VCaP (cell line): ENCODE measurements around the gene ZNF264.
"Not testable (repeated sequence)": the region's sequence is repeated elsewhere in the genome, so short reads cannot be mapped to it uniquely, and the experiment has no call there.

Experiments used
- H3K27ac ChIP-seq: fragments of 450-650 bp; 2 replicates; pipeline ENCODE4 v1.5.1; 2017
- TF ChIP-seq, protein P1 (sequence below): fragments of 450-650 bp; conservative IDR thresholded peaks from 2 replicates; pipeline ENCODE4 v1.5.1; 2017; ENCODE audit warnings: mild to moderate bottlenecking, moderate library complexity

The ZNF264 gene

DNA sequence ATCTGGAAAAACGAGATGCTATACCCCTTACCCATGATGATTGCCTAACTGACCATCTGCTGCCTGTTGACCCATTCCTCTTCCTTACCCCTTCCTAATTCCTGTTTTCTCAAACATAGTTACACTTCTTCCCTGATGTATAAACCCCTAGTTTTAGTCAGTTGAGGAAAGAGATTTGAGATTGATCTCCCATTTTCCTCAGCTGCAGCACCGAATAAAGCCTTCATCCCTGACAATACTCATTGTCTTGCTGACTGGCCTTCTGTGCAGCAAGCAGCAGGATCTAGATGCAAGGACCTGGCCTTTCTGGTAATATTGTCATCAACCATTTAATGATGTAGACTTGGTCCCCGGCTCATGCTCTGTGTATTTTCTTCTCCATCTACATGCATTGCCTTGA, 999 bp upstream of the ZNF264 start:
- H3K27ac ChIP-seq = peak overlapping the region; percentile 94
- TF ChIP-seq, protein P1, sequence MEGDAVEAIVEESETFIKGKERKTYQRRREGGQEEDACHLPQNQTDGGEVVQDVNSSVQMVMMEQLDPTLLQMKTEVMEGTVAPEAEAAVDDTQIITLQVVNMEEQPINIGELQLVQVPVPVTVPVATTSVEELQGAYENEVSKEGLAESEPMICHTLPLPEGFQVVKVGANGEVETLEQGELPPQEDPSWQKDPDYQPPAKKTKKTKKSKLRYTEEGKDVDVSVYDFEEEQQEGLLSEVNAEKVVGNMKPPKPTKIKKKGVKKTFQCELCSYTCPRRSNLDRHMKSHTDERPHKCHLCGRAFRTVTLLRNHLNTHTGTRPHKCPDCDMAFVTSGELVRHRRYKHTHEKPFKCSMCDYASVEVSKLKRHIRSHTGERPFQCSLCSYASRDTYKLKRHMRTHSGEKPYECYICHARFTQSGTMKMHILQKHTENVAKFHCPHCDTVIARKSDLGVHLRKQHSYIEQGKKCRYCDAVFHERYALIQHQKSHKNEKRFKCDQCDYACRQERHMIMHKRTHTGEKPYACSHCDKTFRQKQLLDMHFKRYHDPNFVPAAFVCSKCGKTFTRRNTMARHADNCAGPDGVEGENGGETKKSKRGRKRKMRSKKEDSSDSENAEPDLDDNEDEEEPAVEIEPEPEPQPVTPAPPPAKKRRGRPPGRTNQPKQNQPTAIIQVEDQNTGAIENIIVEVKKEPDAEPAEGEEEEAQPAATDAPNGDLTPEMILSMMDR = no peak

DNA sequence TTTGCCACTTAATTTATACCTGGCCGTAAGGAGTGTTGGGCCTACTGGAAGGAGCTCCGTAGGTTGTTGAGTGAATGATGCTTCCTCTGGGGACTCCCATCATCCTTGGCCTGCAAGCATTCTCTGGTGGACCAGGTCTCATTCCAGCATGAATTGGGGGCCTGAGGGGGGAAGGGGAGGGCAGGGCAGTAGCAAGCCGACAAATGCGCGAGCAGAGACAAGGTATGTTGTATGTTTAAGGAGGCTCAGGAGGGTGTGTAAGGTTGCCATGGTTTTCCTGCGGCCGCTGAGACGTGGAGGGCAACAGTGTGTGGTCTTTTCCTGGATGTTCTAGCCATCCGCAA, 749 bp downstream of the ZNF264 start:
- peak overlapping the region; percentile 94 for H3K27ac ChIP-seq
- TF ChIP-seq, protein P1 = no peak

GRCh38 chr19:57192993-57193392, 1.7 kb downstream of the ZNF264 start:
- TF ChIP-seq, protein P1 = no peak
- peak overlapping the region; percentile 94; the same call in 1 of the 2 replicates for H3K27ac ChIP-seq

- H3K27ac ChIP-seq = not testable (repeated sequence)
Measured at GRCh38 chr19:57197874-57198273, 6.6 kb downstream of the ZNF264 start.

- TF ChIP-seq, protein P1 = no peak
Measured at GRCh38 chr19:57202160-57202559, 10.9 kb downstream of the ZNF264 start.

GRCh38 chr19:57210381-57210780, 19.1 kb downstream of the ZNF264 start:
- TF ChIP-seq, protein P1 = no peak
- no peak overlapping the region for H3K27ac ChIP-seq

More at GRCh38 chr19:57202160-57202559, 10.9 kb downstream of the ZNF264 start:
- H3K27ac ChIP-seq = no peak overlapping the region

GRCh38 chr19:57212109-57212508, 20.8 kb downstream of the ZNF264 start:
- H3K27ac ChIP-seq = no peak overlapping the region
- TF ChIP-seq, protein P1 = no peak

DNA sequence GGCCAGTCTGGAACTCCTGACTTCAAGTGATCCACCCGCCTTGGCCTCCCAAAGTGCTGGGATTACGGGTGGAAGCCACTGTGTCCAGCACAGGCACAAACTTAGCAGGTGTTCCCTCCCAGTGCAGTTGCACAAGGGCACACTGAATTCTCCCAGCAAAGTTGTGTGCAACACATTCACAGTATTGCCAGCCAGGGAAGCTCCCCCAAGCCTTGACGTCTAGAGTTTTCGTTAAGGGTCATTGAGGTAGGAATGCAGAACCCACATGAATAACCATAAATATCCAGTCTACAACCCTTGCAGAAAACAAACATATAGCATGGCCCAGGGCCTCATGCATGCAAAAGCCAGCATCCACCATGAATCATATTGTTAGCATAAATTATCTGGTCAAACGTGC, 36.2 kb downstream of the ZNF264 start:
- H3K27ac ChIP-seq = no peak overlapping the region
- TF ChIP-seq, protein P1 = no peak
